Gastroesophageal sphincter (tissue), 3 donors: ENCODE results near the gene OR10H2.

ENCODE experiments used
- EP300 ChIP-seq: sonication (generic); formaldehyde crosslinking; IDR thresholded peaks from one replicate; pipeline ENCODE4 v1.6.1; 2017; ENCODE audit warnings: antibody characterized with exemption, mild to moderate bottlenecking
- POLR2A ChIP-seq, 2 donors: fragments of 450-650 bp; IDR thresholded peaks; one replicate each; pipeline ENCODE4 v1.6.1; 2017; ENCODE audit warnings: antibody characterized with exemption in 2 of 2, mild to moderate bottlenecking in 2 of 2, moderate library complexity in 1 of 2
- TF ChIP-seq, protein P1 (sequence below), 4 experiments: fragments of 200-600 bp in 2 of 4; fragments of 450-650 bp in 2 of 4; sonication (generic) in 1 of 4; IDR thresholded peaks; one replicate each; pipeline ENCODE4 v1.5.1; 2017 to 2019; ENCODE audit warnings: antibody characterized with exemption in 4 of 4, mild to moderate bottlenecking in 2 of 4, moderate library complexity in 2 of 4

DNA sequence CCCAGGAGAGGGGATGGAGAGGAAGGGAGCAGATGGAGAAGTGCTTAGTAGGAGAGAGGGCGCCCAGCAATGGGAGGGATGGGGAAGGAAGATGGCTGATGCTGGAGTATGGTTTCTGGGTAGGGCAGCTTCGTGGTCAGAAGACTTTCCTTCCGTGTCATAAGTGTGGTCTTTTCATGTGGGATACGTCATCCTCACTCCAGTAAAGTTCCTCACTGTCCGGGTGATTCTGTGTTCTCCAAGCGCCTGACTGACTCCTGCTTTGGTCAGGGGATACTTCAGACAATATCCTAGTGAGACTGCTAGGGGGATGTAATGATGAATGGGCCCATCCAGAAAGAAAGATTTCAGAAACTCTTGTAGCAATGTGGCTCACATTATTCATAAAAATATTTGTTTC, 6.1 kb downstream of the OR10H2 start:
- TF ChIP-seq, protein P1, sequence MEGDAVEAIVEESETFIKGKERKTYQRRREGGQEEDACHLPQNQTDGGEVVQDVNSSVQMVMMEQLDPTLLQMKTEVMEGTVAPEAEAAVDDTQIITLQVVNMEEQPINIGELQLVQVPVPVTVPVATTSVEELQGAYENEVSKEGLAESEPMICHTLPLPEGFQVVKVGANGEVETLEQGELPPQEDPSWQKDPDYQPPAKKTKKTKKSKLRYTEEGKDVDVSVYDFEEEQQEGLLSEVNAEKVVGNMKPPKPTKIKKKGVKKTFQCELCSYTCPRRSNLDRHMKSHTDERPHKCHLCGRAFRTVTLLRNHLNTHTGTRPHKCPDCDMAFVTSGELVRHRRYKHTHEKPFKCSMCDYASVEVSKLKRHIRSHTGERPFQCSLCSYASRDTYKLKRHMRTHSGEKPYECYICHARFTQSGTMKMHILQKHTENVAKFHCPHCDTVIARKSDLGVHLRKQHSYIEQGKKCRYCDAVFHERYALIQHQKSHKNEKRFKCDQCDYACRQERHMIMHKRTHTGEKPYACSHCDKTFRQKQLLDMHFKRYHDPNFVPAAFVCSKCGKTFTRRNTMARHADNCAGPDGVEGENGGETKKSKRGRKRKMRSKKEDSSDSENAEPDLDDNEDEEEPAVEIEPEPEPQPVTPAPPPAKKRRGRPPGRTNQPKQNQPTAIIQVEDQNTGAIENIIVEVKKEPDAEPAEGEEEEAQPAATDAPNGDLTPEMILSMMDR (IDR thresholded peaks at IDR 0.05) = no peak
- TF ChIP-seq EP300 = no peak
- TF ChIP-seq POLR2A (IDR thresholded peaks at IDR 0.05) = no peak
